IMR-90 (cell line): ENCODE measurements around the gene SETD3. TPM values are rescaled to one million over a fixed set of nuclear protein-coding genes. Genes with fewer than 3 reads are reported as not detected.

ENCODE experiments used
- ATAC-seq: fragments of 200-7000 bp; cut with Tn5 transposase; 2 replicates; pipeline ENCODE4 v1.9.1; 2020; ENCODE audit warnings: low read depth, mild to moderate bottlenecking, moderate library complexity
- BruUV-seq: library from RNA; stranded (reverse); fragments of 400-500 nt; replicated peaks from 2 replicates; lab custom pipeline; 2021; lab: Mats Ljungman, UMichigan
- CTCF ChIA-PET: fragments of 300-600 bp; formaldehyde crosslinking; extraction: SDS; loops from one replicate; lab custom pipeline; 2021; ENCODE audit warnings: antibody characterized with exemption; lab: Yijun Ruan, JAX
- POLR2A ChIA-PET: fragments of 300-600 bp; sonication (Branson Sonifier 250); formaldehyde crosslinking; loops from one replicate; lab custom pipeline; 2022; ENCODE audit warnings: antibody characterized with exemption; ENCODE audit not compliant: unreplicated experiment; lab: Charles Lee
- DNase-seq: peaks from one replicate; pipeline ENCODE4 v3.0.0; 2013
- H2AFZ ChIP-seq: replicated peaks from 2 replicates; pipeline ENCODE3; 2013; ENCODE audit warnings: low read length, mild to moderate bottlenecking; ENCODE audit not compliant: poor library complexity
- H2AK5ac ChIP-seq: 2 replicates; pipeline ENCODE4 v1.6.1; 2013; ENCODE audit warnings: low read depth, low read length, inconsistent platforms
- H2AK9ac ChIP-seq: replicated peaks from 2 replicates; pipeline ENCODE3; 2013; ENCODE audit warnings: mild to moderate bottlenecking, low read depth, low read length, moderate library complexity; ENCODE audit not compliant: poor library complexity
- H2BK120ac ChIP-seq: 2 replicates; pipeline ENCODE4 v1.6.1; 2013; ENCODE audit warnings: low read depth, low read length, inconsistent platforms
- H2BK15ac ChIP-seq: 3 replicates; pipeline ENCODE4 v1.6.1; 2013; ENCODE audit warnings: low read depth, low read length, inconsistent platforms
- H2BK20ac ChIP-seq: 2 replicates; pipeline ENCODE4 v1.6.1; 2013; ENCODE audit warnings: low read depth, mild to moderate bottlenecking, inconsistent platforms, low read length, moderate library complexity
- H2BK5ac ChIP-seq: 2 replicates; pipeline ENCODE4 v1.6.1; 2013; ENCODE audit warnings: mild to moderate bottlenecking, low read depth, low read length, inconsistent platforms; ENCODE audit not compliant: poor library complexity, severe bottlenecking
- H3K14ac ChIP-seq: replicated peaks from 2 replicates; pipeline ENCODE4 v1.6.1; 2013; ENCODE audit warnings: low read depth, low read length, inconsistent platforms
- H3K18ac ChIP-seq: 2 replicates; pipeline ENCODE4 v1.6.1; 2013; ENCODE audit warnings: low read depth, low read length, control low read depth
- H3K23ac ChIP-seq: 2 replicates; pipeline ENCODE4 v1.6.1; 2013; ENCODE audit warnings: low read depth, low read length, inconsistent platforms
- H3K27ac ChIP-seq: 2 replicates; pipeline ENCODE4 v1.5.1; 2013; ENCODE audit warnings: mild to moderate bottlenecking, control low read depth, low read length; ENCODE audit not compliant: insufficient read depth
- H3K27me3 ChIP-seq: 2 replicates; pipeline ENCODE4 v1.6.1; 2013; ENCODE audit warnings: low read length; ENCODE audit not compliant: control insufficient read depth, insufficient read depth
- H3K36me3 ChIP-seq: 2 replicates; pipeline ENCODE4 v1.6.1; 2013; ENCODE audit warnings: low read length, mixed read lengths; ENCODE audit not compliant: control insufficient read depth, insufficient read depth
- H3K4ac ChIP-seq: 2 replicates; pipeline ENCODE4 v1.6.1; 2013; ENCODE audit warnings: low read depth, low read length, inconsistent platforms
- H3K4me1 ChIP-seq: 2 replicates; pipeline ENCODE4 v1.6.1; 2013; ENCODE audit warnings: low read length, mixed read lengths; ENCODE audit not compliant: control insufficient read depth, insufficient read depth
- H3K4me2 ChIP-seq: 2 replicates; pipeline ENCODE4 v1.6.1; 2013; ENCODE audit warnings: low read depth, mild to moderate bottlenecking, control low read depth, low read length, moderate library complexity
- H3K4me3 ChIP-seq: 2 replicates; pipeline ENCODE4 v1.5.1; 2013; ENCODE audit warnings: low read depth, mild to moderate bottlenecking, control low read depth, low read length, moderate library complexity; ENCODE audit not compliant: insufficient read depth
- H3K56ac ChIP-seq: 2 replicates; pipeline ENCODE4 v1.6.1; 2013; ENCODE audit warnings: low read length, inconsistent platforms; ENCODE audit not compliant: insufficient read depth; ENCODE audit errors: extremely low read depth
- H3K79me1 ChIP-seq, 2 experiments: 2 replicates each; pipeline ENCODE4 v1.6.1; 2013; ENCODE audit warnings: low read length in 2 of 2, inconsistent platforms in 1 of 2, low read depth in 1 of 2
- H3K9ac ChIP-seq: 2 replicates; pipeline ENCODE4 v1.6.1; 2013; ENCODE audit warnings: low read depth, low read length, control low read depth
- H3K9me1 ChIP-seq: 2 replicates; pipeline ENCODE4 v1.6.1; 2013; ENCODE audit warnings: low read length, inconsistent platforms; ENCODE audit not compliant: insufficient read depth
- H3K9me3 ChIP-seq: 2 replicates; pipeline ENCODE4 v1.6.1; 2013; ENCODE audit warnings: low read length; ENCODE audit not compliant: control insufficient read depth, insufficient read depth
- H4K20me1 ChIP-seq: 2 replicates; pipeline ENCODE4 v1.6.1; 2013; ENCODE audit warnings: low read length, inconsistent platforms; ENCODE audit not compliant: insufficient read depth
- H4K5ac ChIP-seq: 2 replicates; pipeline ENCODE4 v1.6.1; 2013; ENCODE audit warnings: mild to moderate bottlenecking, low read depth, low read length, control low read depth
- H4K8ac ChIP-seq, 2 experiments: 2 replicates each; pipeline ENCODE4 v1.6.1; 2013; ENCODE audit warnings: low read depth in 2 of 2, low read length in 2 of 2, control low read depth in 1 of 2, inconsistent platforms in 1 of 2
- H4K91ac ChIP-seq: 2 replicates; pipeline ENCODE4 v1.6.1; 2013; ENCODE audit warnings: low read depth, low read length, inconsistent platforms; ENCODE audit not compliant: insufficient read depth
- BHLHE40 ChIP-seq: fragments of 150-350 bp; IDR thresholded peaks from 2 replicates; pipeline ENCODE4 v1.6.1; 2016; ENCODE audit warnings: mild to moderate bottlenecking, low read depth, low read length
- CEBPB ChIP-seq: IDR thresholded peaks from 2 replicates; pipeline ENCODE4 v1.6.1; 2012; ENCODE audit warnings: low read depth, low read length, improper control_type of control experiment
- CHD1 ChIP-seq: IDR thresholded peaks from 2 replicates; pipeline ENCODE4 v1.6.1; 2012; ENCODE audit warnings: low read depth, low read length, improper control_type of control experiment
- FOS ChIP-seq: fragments of 150-350 bp; IDR thresholded peaks from 2 replicates; pipeline ENCODE4 v1.6.1; 2016; ENCODE audit warnings: low read depth, low read length
- MAZ ChIP-seq: IDR thresholded peaks from 2 replicates; pipeline ENCODE4 v1.6.1; 2012; ENCODE audit warnings: low read depth, mild to moderate bottlenecking, low read length, improper control_type of control experiment, moderate library complexity, borderline replicate concordance
- MXI1 ChIP-seq: IDR thresholded peaks from 2 replicates; pipeline ENCODE4 v1.6.1; 2012; ENCODE audit warnings: low read depth, mild to moderate bottlenecking, low read length, moderate library complexity, borderline replicate concordance
- NFE2L2 ChIP-seq: fragments of 150-350 bp; IDR thresholded peaks from 2 replicates; pipeline ENCODE4 v1.6.1; 2016; ENCODE audit warnings: low read depth, mild to moderate bottlenecking, low read length
- RAD21 ChIP-seq: IDR thresholded peaks from 2 replicates; pipeline ENCODE4 v1.6.1; 2012; ENCODE audit warnings: low read length, improper control_type of control experiment
- RCOR1 ChIP-seq: IDR thresholded peaks from 2 replicates; pipeline ENCODE4 v1.6.1; 2012; ENCODE audit warnings: mild to moderate bottlenecking, low read length, improper control_type of control experiment; ENCODE audit not compliant: insufficient replicate concordance
- RFX5 ChIP-seq: IDR thresholded peaks from 2 replicates; pipeline ENCODE4 v1.8.0; 2012; ENCODE audit warnings: low read depth, mild to moderate bottlenecking, low read length, moderate library complexity
- SMC3 ChIP-seq: fragments of 150-350 bp; IDR thresholded peaks from 2 replicates; pipeline ENCODE4 v1.6.1; 2016; ENCODE audit warnings: low read depth, mild to moderate bottlenecking, antibody characterized with exemption, low read length, moderate library complexity
- WGBS, 2 experiments: methylation state at CpG; one replicate each; pipeline versions ENCODE4 v1.1.5 to v1.1.7; 2013; ENCODE audit warnings: missing lambda C conversion rate in 2 of 2; ENCODE audit not compliant: insufficient read length in 1 of 2; ENCODE audit errors: extremely low coverage in 2 of 2; 5-methylcytosine and 5-hydroxymethylcytosine counted together
- dilution Hi-C: fragments of 300-500 bp; cut with HindIII; formaldehyde crosslinking; loops from one replicate; pipeline ENCODE4 v1.14.3; 2018; ENCODE audit warnings: low sequenced_read_pairs; ENCODE audit not compliant: unreplicated experiment
- in situ Hi-C: fragments of 300-500 bp; cut with MboI; formaldehyde crosslinking; loops from 3 replicates; pipeline ENCODE4 v1.14.3; 2019; ENCODE audit warnings: low sequenced_read_pairs, inconsistent platforms, mixed read lengths
- intact Hi-C: fragments of 100-400 bp; cut with micrococcal nuclease; formaldehyde crosslinking; loops from 2 replicates; pipeline ENCODE4 v1.10.0; 2022
- polyA plus RNA-seq, 3 experiments: library from polyadenylated mRNA; depleted of rRNA; stranded (reverse); fragments of >200 nt; gene quantifications; 2 replicates each; pipeline ENCODE4 v1.2.3, GENCODE V29; 2012; ENCODE audit warnings: low replicate concordance in 1 of 3
- total RNA-seq: library from RNA; depleted of rRNA; stranded (reverse); fragments of >200 nt; gene quantifications from 2 replicates; pipeline ENCODE4 v1.2.3, GENCODE V29; 2012
- TF ChIP-seq, protein P1 (sequence below): fragments of 150-350 bp; IDR thresholded peaks from 2 replicates; pipeline ENCODE4 v1.6.1; 2017; ENCODE audit warnings: mild to moderate bottlenecking, antibody characterized with exemption, low read length, low read depth
- TF ChIP-seq, protein P2 (sequence below): conservative IDR thresholded peaks from 2 replicates; pipeline ENCODE4 v1.5.1; 2012; ENCODE audit warnings: mild to moderate bottlenecking, low read depth, low read length, improper control_type of control experiment
- TF ChIP-seq, protein P3 (sequence below): fragments of 150-350 bp; IDR thresholded peaks from 2 replicates; pipeline ENCODE4 v1.6.1; 2016; ENCODE audit warnings: low read depth, mild to moderate bottlenecking, low read length, moderate library complexity, borderline replicate concordance

The SETD3 gene
- total and polyA plus RNA-seq, 2 of the 4 experiments (the other 2 are of a cell fraction) = 18.8 to 31.9 TPM

DNA sequence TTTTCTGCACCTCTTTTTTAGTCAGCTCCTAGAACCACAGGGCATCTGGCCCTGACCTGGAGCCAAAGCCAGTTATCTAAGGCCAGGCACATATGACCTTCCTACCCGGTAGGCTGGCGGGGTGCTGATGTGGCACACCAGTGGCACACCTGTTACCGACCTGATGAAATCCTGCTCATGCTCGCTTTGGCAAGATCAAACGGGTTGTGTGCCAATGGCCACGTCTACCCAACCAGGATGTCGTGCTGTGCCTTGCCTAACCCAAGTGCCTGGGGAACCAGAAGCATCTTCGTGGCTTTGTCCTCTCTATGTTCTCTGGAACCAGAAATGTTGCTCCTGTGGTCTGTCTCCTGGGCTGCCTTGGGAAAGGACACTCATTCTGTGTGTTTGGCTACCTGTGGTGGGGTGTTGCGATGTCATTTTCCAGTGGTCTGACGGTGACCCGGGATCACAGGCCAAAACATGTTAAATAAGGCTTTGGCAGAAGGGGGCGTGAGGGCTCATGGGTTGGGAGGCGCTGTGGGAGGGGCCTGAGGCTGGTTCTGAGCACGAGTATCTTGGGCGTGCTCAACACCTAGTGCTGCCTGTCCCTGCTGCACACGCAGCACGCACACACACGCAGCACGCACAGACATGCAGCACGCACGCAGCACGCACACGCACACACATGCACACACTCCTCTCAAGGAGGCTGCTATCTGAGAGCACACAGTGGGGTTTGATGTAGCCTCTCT, 28.4 kb upstream of the SETD3 start:
- DNase-seq (no peak), ATAC-seq (no peak)
- no peak for TF ChIP-seq CEBPB
- TF ChIP-seq MAZ = no peak
- TF ChIP-seq RAD21 = no peak
- no peak for TF ChIP-seq FOS
- no peak for TF ChIP-seq SMC3
- no peak for TF ChIP-seq RCOR1
- no peak for TF ChIP-seq RFX5
- TF ChIP-seq, protein P1, sequence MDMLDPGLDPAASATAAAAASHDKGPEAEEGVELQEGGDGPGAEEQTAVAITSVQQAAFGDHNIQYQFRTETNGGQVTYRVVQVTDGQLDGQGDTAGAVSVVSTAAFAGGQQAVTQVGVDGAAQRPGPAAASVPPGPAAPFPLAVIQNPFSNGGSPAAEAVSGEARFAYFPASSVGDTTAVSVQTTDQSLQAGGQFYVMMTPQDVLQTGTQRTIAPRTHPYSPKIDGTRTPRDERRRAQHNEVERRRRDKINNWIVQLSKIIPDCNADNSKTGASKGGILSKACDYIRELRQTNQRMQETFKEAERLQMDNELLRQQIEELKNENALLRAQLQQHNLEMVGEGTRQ = no peak
- TF ChIP-seq, protein P2, sequence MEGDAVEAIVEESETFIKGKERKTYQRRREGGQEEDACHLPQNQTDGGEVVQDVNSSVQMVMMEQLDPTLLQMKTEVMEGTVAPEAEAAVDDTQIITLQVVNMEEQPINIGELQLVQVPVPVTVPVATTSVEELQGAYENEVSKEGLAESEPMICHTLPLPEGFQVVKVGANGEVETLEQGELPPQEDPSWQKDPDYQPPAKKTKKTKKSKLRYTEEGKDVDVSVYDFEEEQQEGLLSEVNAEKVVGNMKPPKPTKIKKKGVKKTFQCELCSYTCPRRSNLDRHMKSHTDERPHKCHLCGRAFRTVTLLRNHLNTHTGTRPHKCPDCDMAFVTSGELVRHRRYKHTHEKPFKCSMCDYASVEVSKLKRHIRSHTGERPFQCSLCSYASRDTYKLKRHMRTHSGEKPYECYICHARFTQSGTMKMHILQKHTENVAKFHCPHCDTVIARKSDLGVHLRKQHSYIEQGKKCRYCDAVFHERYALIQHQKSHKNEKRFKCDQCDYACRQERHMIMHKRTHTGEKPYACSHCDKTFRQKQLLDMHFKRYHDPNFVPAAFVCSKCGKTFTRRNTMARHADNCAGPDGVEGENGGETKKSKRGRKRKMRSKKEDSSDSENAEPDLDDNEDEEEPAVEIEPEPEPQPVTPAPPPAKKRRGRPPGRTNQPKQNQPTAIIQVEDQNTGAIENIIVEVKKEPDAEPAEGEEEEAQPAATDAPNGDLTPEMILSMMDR = no peak
- TF ChIP-seq NFE2L2 = no peak
- TF ChIP-seq, protein P3, sequence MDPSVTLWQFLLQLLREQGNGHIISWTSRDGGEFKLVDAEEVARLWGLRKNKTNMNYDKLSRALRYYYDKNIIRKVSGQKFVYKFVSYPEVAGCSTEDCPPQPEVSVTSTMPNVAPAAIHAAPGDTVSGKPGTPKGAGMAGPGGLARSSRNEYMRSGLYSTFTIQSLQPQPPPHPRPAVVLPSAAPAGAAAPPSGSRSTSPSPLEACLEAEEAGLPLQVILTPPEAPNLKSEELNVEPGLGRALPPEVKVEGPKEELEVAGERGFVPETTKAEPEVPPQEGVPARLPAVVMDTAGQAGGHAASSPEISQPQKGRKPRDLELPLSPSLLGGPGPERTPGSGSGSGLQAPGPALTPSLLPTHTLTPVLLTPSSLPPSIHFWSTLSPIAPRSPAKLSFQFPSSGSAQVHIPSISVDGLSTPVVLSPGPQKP = no peak
- TF ChIP-seq MXI1 = no peak
- no peak for TF ChIP-seq CHD1
- TF ChIP-seq BHLHE40 = no peak
- BruUV-seq = no TSS peak
- H2BK15ac ChIP-seq = no peak overlapping the region
- peaks cover 31% of the 10 kb centered on the region for H4K20me1 ChIP-seq
- no peak overlapping the region for H4K91ac ChIP-seq
- WGBS, 2 experiments = 90% methylated on average over 9 of the region's 23 CpGs; no CpG with 5 or more reads in 1 of the 2 experiments
- H2AK5ac ChIP-seq = no peak overlapping the region
- no peak overlapping the region for H3K4me3 ChIP-seq
- H4K8ac ChIP-seq = no peak overlapping the region
- no peak overlapping the region for H3K56ac ChIP-seq
- H2AK9ac ChIP-seq = peak overlapping the region; percentile 52
- no peak overlapping the region for H3K23ac ChIP-seq
- no peak overlapping the region for H2BK120ac ChIP-seq
- H3K9me3 ChIP-seq = no peaks in the 10 kb centered on the region
- no peak overlapping the region for H2BK5ac ChIP-seq
- H3K14ac ChIP-seq = no peak overlapping the region
- H3K4me1 ChIP-seq = peaks cover 15% of the 10 kb centered on the region
- in situ Hi-C loops (no loop called here), intact Hi-C loops (no loop called here), dilution Hi-C loops (no loop called here)
- H3K9me1 ChIP-seq = peaks cover 4% of the 10 kb centered on the region; the same call in 1 of the 2 replicates
- no peaks in the 10 kb centered on the region for H3K27me3 ChIP-seq
- no peak overlapping the region; the same call in 1 of the 2 replicates for H3K4ac ChIP-seq
- H3K79me1 ChIP-seq = peaks cover 12 to 47% of the 10 kb centered on the region in 2 experiments
- no peak overlapping the region for H2AFZ ChIP-seq
- H4K5ac ChIP-seq = no peak overlapping the region
- no peak overlapping the region for H3K4me2 ChIP-seq
- H3K27ac ChIP-seq = no peak overlapping the region
- H3K9ac ChIP-seq = no peak overlapping the region
- no peak overlapping the region for H3K18ac ChIP-seq
- ChIA-PET CTCF (no interaction called here), POLR2A (no interaction called here)
- H2BK20ac ChIP-seq = no peak overlapping the region
- H3K36me3 ChIP-seq = peaks cover 63% of the 10 kb centered on the region
